NT2/D1 (cell line): ENCODE results near the gene STAT6.

Experiments used
- SUZ12 ChIP-seq: IDR thresholded peaks from 2 replicates; pipeline ENCODE4 v1.6.1; 2011; ENCODE audit not compliant: insufficient read length, insufficient read depth; ENCODE audit errors: extremely low read depth
- YY1 ChIP-seq: IDR thresholded peaks from 2 replicates; pipeline ENCODE4 v1.6.1; 2011; ENCODE audit not compliant: insufficient read length, insufficient read depth
- ZNF274 ChIP-seq: IDR thresholded peaks from 2 replicates; pipeline ENCODE4 v1.6.1; 2011; ENCODE audit warnings: mild to moderate bottlenecking, low read depth, low read length

DNA sequence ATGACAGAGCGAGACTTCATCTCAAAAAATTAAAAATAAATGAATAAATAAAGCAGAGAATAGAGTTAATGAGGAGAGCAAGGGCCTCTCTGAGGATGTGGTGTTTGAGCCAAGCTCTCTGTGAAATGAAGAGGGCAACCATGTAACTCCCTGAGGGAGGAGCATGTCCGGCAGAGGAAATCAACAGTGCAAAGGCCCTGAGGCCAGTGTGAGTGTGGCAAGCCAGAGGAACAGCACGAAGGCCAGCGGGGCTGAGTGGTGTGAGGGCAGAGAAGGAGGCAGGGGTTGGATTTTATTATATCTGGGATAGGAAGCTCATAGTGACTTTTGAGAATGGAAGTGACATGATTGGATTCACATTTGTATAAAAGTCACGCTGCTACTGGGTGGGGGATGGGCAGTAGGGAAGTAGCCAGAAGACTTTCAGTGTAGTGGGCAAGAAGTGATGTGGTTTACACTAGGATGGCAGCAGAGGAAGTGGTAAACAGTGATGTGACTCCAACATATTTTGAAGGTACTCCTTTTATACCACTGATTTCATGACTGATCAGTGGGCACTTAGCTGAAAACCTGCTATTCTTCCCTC, 46.5 kb upstream of the STAT6 start:
- TF ChIP-seq ZNF274 = no peak
- TF ChIP-seq YY1 = no peak
- TF ChIP-seq SUZ12 = no peak
